ENCODE results near the gene M6PR.

- no peak for TF ChIP-seq CTCF (optimal IDR thresholded peaks at IDR 0.05 in 1 of 3, IDR thresholded peaks at IDR 0.05 in 1 of 3, conservative IDR thresholded peaks at IDR 0.05 in 1 of 3; ENCODE audit: extremely low read depth in 1 of 3, insufficient read depth in 2 of 3, low read length in 3 of 3)
- no peak for TF ChIP-seq EZH2 (IDR thresholded peaks at IDR 0.05; ENCODE audit: low read length)
These were observed 2.3 kb upstream of the M6PR start for GRCh38 chr12:8951744-8952143.
